ENCODE data around the gene CTXND1.

GRCh38 chr15:80174017-80174746 is 77.8 kb downstream of the CTXND1 start:
- TF ChIP-seq, protein P1, sequence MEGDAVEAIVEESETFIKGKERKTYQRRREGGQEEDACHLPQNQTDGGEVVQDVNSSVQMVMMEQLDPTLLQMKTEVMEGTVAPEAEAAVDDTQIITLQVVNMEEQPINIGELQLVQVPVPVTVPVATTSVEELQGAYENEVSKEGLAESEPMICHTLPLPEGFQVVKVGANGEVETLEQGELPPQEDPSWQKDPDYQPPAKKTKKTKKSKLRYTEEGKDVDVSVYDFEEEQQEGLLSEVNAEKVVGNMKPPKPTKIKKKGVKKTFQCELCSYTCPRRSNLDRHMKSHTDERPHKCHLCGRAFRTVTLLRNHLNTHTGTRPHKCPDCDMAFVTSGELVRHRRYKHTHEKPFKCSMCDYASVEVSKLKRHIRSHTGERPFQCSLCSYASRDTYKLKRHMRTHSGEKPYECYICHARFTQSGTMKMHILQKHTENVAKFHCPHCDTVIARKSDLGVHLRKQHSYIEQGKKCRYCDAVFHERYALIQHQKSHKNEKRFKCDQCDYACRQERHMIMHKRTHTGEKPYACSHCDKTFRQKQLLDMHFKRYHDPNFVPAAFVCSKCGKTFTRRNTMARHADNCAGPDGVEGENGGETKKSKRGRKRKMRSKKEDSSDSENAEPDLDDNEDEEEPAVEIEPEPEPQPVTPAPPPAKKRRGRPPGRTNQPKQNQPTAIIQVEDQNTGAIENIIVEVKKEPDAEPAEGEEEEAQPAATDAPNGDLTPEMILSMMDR (IDR thresholded peaks at IDR 0.05): no peak
- TF ChIP-seq POLR2A (IDR thresholded peaks at IDR 0.05) (no peak), POLR2AphosphoS5 (IDR thresholded peaks at IDR 0.05) (peak in 1 of 3 donors; percentile 26), EP300 (IDR thresholded peaks at IDR 0.05) (no peak)
